Activated CD4-positive, alpha-beta T cell treated with anti-CD3 and anti-CD28 coated beads, Interleukin-2, amount 10 ng/mL, durations not matched to agents 7 days and 5 days (primary cell): Measurements from ENCODE around the gene MDP1. TPM values are rescaled to one million over a fixed set of nuclear protein-coding genes. Genes with fewer than 3 reads are reported as not detected.

Experiments used
- CTCF ChIA-PET: fragments of 350-600 bp; sonication (Branson Sonifier 250); formaldehyde crosslinking; loops from one replicate; lab custom pipeline; 2021; ENCODE audit warnings: antibody characterized with exemption; lab: Charles Lee
- POLR2A ChIA-PET: fragments of 350-600 bp; sonication (Branson Sonifier 250); formaldehyde crosslinking; loops from one replicate; lab custom pipeline; 2021; ENCODE audit warnings: antibody characterized with exemption; lab: Charles Lee
- DNase-seq: peaks from one replicate; pipeline ENCODE4 v3.0.0-alpha.2; 2020
- H3K27ac Mint-ChIP-seq: one replicate; pipeline ENCODE4 v1.8.0; 2021; ENCODE audit warnings: mild to moderate bottlenecking, moderate library complexity, mixed read lengths
- H3K27me3 Mint-ChIP-seq: one replicate; pipeline ENCODE4 v1.8.0; 2021; ENCODE audit warnings: mixed read lengths
- H3K36me3 Mint-ChIP-seq: one replicate; pipeline ENCODE4 v1.8.0; 2021; ENCODE audit warnings: low read depth, mixed read lengths
- H3K4me1 Mint-ChIP-seq: one replicate; pipeline ENCODE4 v1.8.0; 2021; ENCODE audit warnings: mixed read lengths
- H3K4me3 Mint-ChIP-seq: one replicate; pipeline ENCODE4 v1.8.0; 2021; ENCODE audit warnings: mild to moderate bottlenecking, moderate library complexity, mixed read lengths
- H3K9me3 Mint-ChIP-seq: one replicate; pipeline ENCODE4 v1.8.0; 2021; ENCODE audit warnings: mixed read lengths
- total RNA-seq, 2 experiments: library from RNA; stranded (reverse); gene quantifications; one replicate each; pipeline ENCODE4 v1.2.3, GENCODE V29; 2021

Gene MDP1
- total RNA-seq, 2 experiments from 2014 or later: 10.1 to 10.7 TPM

- H3K27ac Mint-ChIP-seq: peak overlapping the region; percentile 70
- H3K4me3 Mint-ChIP-seq: no peak overlapping the region
- ChIA-PET CTCF (interaction anchor here (1.6 kb wide), 1 partner anchor 13 kb away, joined by 5 read pairs; no protein-coding TSS in a partner anchor), POLR2A (interaction anchor here (0.6 kb wide), 1 partner anchor 28 kb away, joined by 3 read pairs; the partner anchor contains the start of gene TM9SF1)
- no peaks in the 10 kb centered on the region for H3K9me3 Mint-ChIP-seq
- no peak for DNase-seq
- peaks cover 77% of the 10 kb centered on the region for H3K4me1 Mint-ChIP-seq
- H3K27me3 Mint-ChIP-seq: no peaks in the 10 kb centered on the region
- peaks cover 74% of the 10 kb centered on the region for H3K36me3 Mint-ChIP-seq
Measured at GRCh38 chr14:24167469-24168114, 48.3 kb downstream of the MDP1 start.

- ChIA-PET POLR2A (no interaction called here), CTCF (interaction anchor here (0.6 to 6.2 kb wide), 2 partner anchors 9 to 61 kb away, joined by 4 to 49 read pairs; no protein-coding TSS in a partner anchor)
- no peaks in the 10 kb centered on the region for H3K9me3 Mint-ChIP-seq
Measured at GRCh38 chr14:24165785-24166184, 50.1 kb downstream of the MDP1 start.

GRCh38 chr14:24164518-24164991 lies 51.3 kb downstream of the MDP1 start:
- peak overlapping the region; percentile 5 for H3K4me3 Mint-ChIP-seq
- H3K27ac Mint-ChIP-seq: peak overlapping the region; percentile 61
- ChIA-PET POLR2A (no interaction called here), CTCF (interaction anchor here (6.2 kb wide), 1 partner anchor 10 kb away, joined by 49 read pairs; no protein-coding TSS in a partner anchor)
- H3K36me3 Mint-ChIP-seq: peaks cover 84% of the 10 kb centered on the region
- no peaks in the 10 kb centered on the region for H3K9me3 Mint-ChIP-seq
- H3K27me3 Mint-ChIP-seq: no peaks in the 10 kb centered on the region
- peaks cover 75% of the 10 kb centered on the region for H3K4me1 Mint-ChIP-seq
- no peak for DNase-seq

More at GRCh38 chr14:24165785-24166184, 50.1 kb downstream of the MDP1 start:
- Mint-ChIP-seq H3K27me3 (no peaks in the 10 kb centered on the region), H3K36me3 (peaks cover 82% of the 10 kb centered on the region), H3K4me3 (no peak overlapping the region), H3K27ac (no peak overlapping the region), H3K4me1 (peaks cover 71% of the 10 kb centered on the region)
- no peak for DNase-seq

Other genes starting within 250 kb of the MDP1 start
- gene DHRS4L2, start 227.1 kb downstream of the MDP1 start, total RNA-seq: 10 to 100 TPM; 22.5 to 24.8 TPM
- 1 to 10 TPM in 1 of 2 experiments, under 1 TPM in 1; 0.83 to 1.1 TPM for gene CARMIL3, start 164.1 kb downstream of the MDP1 start, total RNA-seq
- gene CPNE6, start 144.5 kb downstream of the MDP1 start, total RNA-seq: not detected
- gene PCK2, start 121.8 kb downstream of the MDP1 start, total RNA-seq: 10 to 100 TPM; 57.4 to 60.3 TPM
- gene DCAF11, start 101.3 kb downstream of the MDP1 start, total RNA-seq: 100 to 1,000 TPM; 106 to 116 TPM
- 1 to 10 TPM; 3.1 to 3.3 TPM for gene NRL, start 101.1 kb downstream of the MDP1 start, total RNA-seq
- 1 to 10 TPM; 1.9 to 2.0 TPM for gene FITM1, start 85.4 kb downstream of the MDP1 start, total RNA-seq
- 100 to 1,000 TPM; 498 to 547 TPM for gene PSME1, start 79.9 kb downstream of the MDP1 start, total RNA-seq
- 10 to 100 TPM; 37.1 to 41.0 TPM for gene EMC9, start 74.5 kb downstream of the MDP1 start, total RNA-seq
- gene PSME2, start 69.5 kb downstream of the MDP1 start, total RNA-seq: 100 to 1,000 TPM; 644 to 698 TPM
- 100 to 1,000 TPM; 147 to 160 TPM for gene RNF31, start 68.6 kb downstream of the MDP1 start, total RNA-seq
- gene IRF9, start 54.8 kb downstream of the MDP1 start, total RNA-seq: 100 to 1,000 TPM; 285 to 286 TPM
- 10 to 100 TPM; 52.8 to 61.0 TPM for gene REC8, start 44.0 kb downstream of the MDP1 start, total RNA-seq
- 10 to 100 TPM; 45.3 to 48.7 TPM for gene IPO4, start 27.2 kb downstream of the MDP1 start, total RNA-seq
- gene TM9SF1, start 20.6 kb downstream of the MDP1 start, total RNA-seq: 10 to 100 TPM; 28.6 to 33.2 TPM
- under 1 TPM; 0.52 to 0.60 TPM for gene TSSK4, start 10.4 kb downstream of the MDP1 start, total RNA-seq
- 10 to 100 TPM; 79.8 to 93.2 TPM for gene CHMP4A, start 2.6 kb downstream of the MDP1 start, total RNA-seq
- gene NEDD8, start 16.3 kb upstream of the MDP1 start, total RNA-seq: 100 to 1,000 TPM; 178 to 229 TPM
- gene GMPR2, start 16.9 kb upstream of the MDP1 start, total RNA-seq: 10 to 100 TPM; 72.0 to 74.5 TPM
- 100 to 1,000 TPM; 130 to 141 TPM for gene TINF2, start 26.6 kb upstream of the MDP1 start, total RNA-seq
- 1 to 10 TPM; 6.5 TPM for gene TGM1, start 47.1 kb upstream of the MDP1 start, total RNA-seq
- 10 to 100 TPM; 54.8 to 55.0 TPM for gene RABGGTA, start 55.5 kb upstream of the MDP1 start, total RNA-seq
- 10 to 100 TPM; 31.7 to 35.0 TPM for gene DHRS1, start 83.7 kb upstream of the MDP1 start, total RNA-seq
- gene NOP9, start 83.8 kb upstream of the MDP1 start, total RNA-seq: 10 to 100 TPM; 30.8 to 35.2 TPM
- gene CIDEB, start 91.9 kb upstream of the MDP1 start, total RNA-seq: 10 to 100 TPM; 28.7 to 30.9 TPM
- gene LTB4R2, start 94.1 kb upstream of the MDP1 start, total RNA-seq: 10 to 100 TPM; 18.6 to 21.7 TPM
- 10 to 100 TPM; 26.6 to 28.3 TPM for gene LTB4R, start 95.4 kb upstream of the MDP1 start, total RNA-seq
- gene ADCY4, start 119.0 kb upstream of the MDP1 start, total RNA-seq: 1 to 10 TPM; 4.1 to 5.3 TPM
- 10 to 100 TPM; 37.5 to 41.4 TPM for gene RIPK3, start 123.9 kb upstream of the MDP1 start, total RNA-seq
- gene NFATC4, start 152.1 kb upstream of the MDP1 start, total RNA-seq: not detected
- gene NYNRIN, start 182.9 kb upstream of the MDP1 start, total RNA-seq: under 1 TPM; 0.23 to 0.35 TPM
- 1 to 10 TPM; 5.2 to 5.3 TPM for gene CBLN3, start 213.6 kb upstream of the MDP1 start, total RNA-seq
- 10 to 100 TPM; 59.7 to 71.5 TPM for gene KHNYN, start 213.9 kb upstream of the MDP1 start, total RNA-seq
- 10 to 100 TPM; 52.8 to 54.9 TPM for gene SDR39U1, start 226.7 kb upstream of the MDP1 start, total RNA-seq